Endothelial cell of umbilical vein (primary cell): Measurements from ENCODE around the gene CRACR2A. TPM values are rescaled to one million over a fixed set of nuclear protein-coding genes. Genes with fewer than 3 reads are reported as not detected.

Experiments used
- BruUV-seq: library from RNA; stranded (reverse); fragments of 400-500 nt; replicated peaks from 2 replicates; lab custom pipeline; 2021; lab: Mats Ljungman, UMichigan
- CTCF ChIA-PET: fragments of 300-600, 350-600 bp; sonication (Branson Sonifier 250); formaldehyde crosslinking; loops from one replicate; lab custom pipeline; 2021; ENCODE audit warnings: antibody characterized with exemption, inconsistent platforms; lab: Charles Lee
- POLR2A ChIA-PET: fragments of 300-600, 350-600 bp; sonication (Branson Sonifier 250); formaldehyde crosslinking; loops from one replicate; lab custom pipeline; 2021; ENCODE audit warnings: antibody characterized with exemption, inconsistent platforms; lab: Charles Lee
- DNase-seq: peaks from one replicate; pipeline ENCODE4 v3.0.0-alpha.2; 2011; ENCODE audit warnings: low read depth, low spot score
- FAIRE-seq: peaks from 2 replicates; lab custom pipeline; 2011; peaks lifted over from hg19 to GRCh38; lab: Jason Lieb, UNC
- H2AFZ ChIP-seq: 2 replicates; pipeline ENCODE4 v1.6.0; 2012; ENCODE audit warnings: low read depth, low read length, control low read depth, inconsistent platforms
- H3K27ac ChIP-seq: 2 replicates; pipeline ENCODE4 v1.5.1; 2011; ENCODE audit warnings: low read depth, mild to moderate bottlenecking, control low read depth, low read length, moderate library complexity; ENCODE audit not compliant: insufficient read depth
- H3K27me3 ChIP-seq, 2 experiments: 2 replicates each; pipeline versions ENCODE4 v1.6.0 to v1.6.1; 2011; ENCODE audit warnings: low read length in 2 of 2, mixed read lengths in 1 of 2; ENCODE audit not compliant: control insufficient read depth in 2 of 2, insufficient read depth in 2 of 2
- H3K36me3 ChIP-seq, 2 experiments: 2 replicates in 1 of 2; 3 replicates in 1 of 2; pipeline ENCODE4 v1.5.1; 2011; ENCODE audit warnings: low read length in 2 of 2, mild to moderate bottlenecking in 1 of 2, moderate library complexity in 1 of 2; ENCODE audit not compliant: control insufficient read depth in 2 of 2, insufficient read depth in 2 of 2; ENCODE audit errors: extremely low read depth in 1 of 2
- H3K4me1 ChIP-seq: 3 replicates; pipeline ENCODE4 v1.5.1; 2011; ENCODE audit warnings: mild to moderate bottlenecking, low read length; ENCODE audit not compliant: control insufficient read depth, insufficient read depth; ENCODE audit errors: extremely low read depth
- H3K4me2 ChIP-seq: 2 replicates; pipeline ENCODE4 v1.6.1; 2011; ENCODE audit warnings: low read length, control low read depth, mixed read lengths; ENCODE audit not compliant: insufficient read depth
- H3K4me3 ChIP-seq, 3 experiments: fragments of 200-600 bp in 1 of 3; sonication (generic), shearing (Covaris generic) in 1 of 3; replicated peaks in 1 of 3; 2 replicates each; pipeline ENCODE4 v1.5.1; 2011 to 2016; ENCODE audit warnings: control low read depth in 3 of 3, low read length in 3 of 3, mild to moderate bottlenecking in 2 of 3, inconsistent platforms in 1 of 3, low read depth in 1 of 3, moderate library complexity in 1 of 3; ENCODE audit not compliant: insufficient read depth in 1 of 3
- H3K79me2 ChIP-seq: 2 replicates; pipeline ENCODE4 v1.6.0; 2012; ENCODE audit warnings: low read length, inconsistent platforms; ENCODE audit not compliant: control insufficient read depth, insufficient read depth
- H3K9ac ChIP-seq: replicated peaks from 2 replicates; pipeline ENCODE3; 2011; ENCODE audit warnings: low read length, control low read depth; ENCODE audit not compliant: insufficient read depth; ENCODE audit errors: extremely low read depth
- H3K9me1 ChIP-seq: replicated peaks from 3 replicates; pipeline ENCODE4 v1.6.0; 2011; ENCODE audit warnings: mild to moderate bottlenecking, low read length; ENCODE audit not compliant: control insufficient read depth, insufficient read depth; ENCODE audit errors: extremely low read depth
- H3K9me3 ChIP-seq: replicated peaks from 2 replicates; pipeline ENCODE4 v1.5.1; 2012; ENCODE audit warnings: low read length, inconsistent platforms; ENCODE audit not compliant: control insufficient read depth, insufficient read depth
- H4K20me1 ChIP-seq: replicated peaks from 2 replicates; pipeline ENCODE3; 2011; ENCODE audit warnings: mild to moderate bottlenecking, low read length; ENCODE audit not compliant: control insufficient read depth, insufficient read depth; ENCODE audit errors: extremely low read depth
- EZH2 ChIP-seq: IDR thresholded peaks from 2 replicates; pipeline ENCODE4 v1.6.1; 2012; ENCODE audit warnings: borderline replicate concordance, low read depth, mild to moderate bottlenecking, moderate library complexity, low read length, inconsistent platforms; ENCODE audit not compliant: severe bottlenecking
- FOS ChIP-seq: IDR thresholded peaks from 2 replicates; pipeline ENCODE4 v1.6.1; 2011; ENCODE audit warnings: mild to moderate bottlenecking, low read length, moderate library complexity, borderline replicate concordance; ENCODE audit not compliant: insufficient read depth
- GATA2 ChIP-seq: IDR thresholded peaks from 2 replicates; pipeline ENCODE4 v1.7.0; 2011; ENCODE audit warnings: low read depth, mild to moderate bottlenecking, moderate library complexity, mixed read lengths, low read length; ENCODE audit not compliant: insufficient read length, insufficient read depth
- JUN ChIP-seq: IDR thresholded peaks from 2 replicates; pipeline ENCODE4 v1.6.1; 2011; ENCODE audit warnings: borderline replicate concordance, low read depth; ENCODE audit not compliant: insufficient read length, insufficient read depth
- MYC ChIP-seq: IDR thresholded peaks from one replicate; pipeline ENCODE4 v1.6.1; 2011; ENCODE audit warnings: mild to moderate bottlenecking, low read depth, low read length
- POLR2A ChIP-seq: IDR thresholded peaks from 2 replicates; pipeline ENCODE4 v1.6.1; 2012; ENCODE audit warnings: low read depth, mild to moderate bottlenecking, control low read depth, low read length
- POLR2AphosphoS5 ChIP-seq: IDR thresholded peaks from 2 replicates; pipeline ENCODE4 v1.6.1; 2012; ENCODE audit warnings: low read depth, mild to moderate bottlenecking, control low read depth, low read length, moderate library complexity; ENCODE audit not compliant: insufficient read depth
- dilution Hi-C: fragments of 300-500 bp; cut with MboI; formaldehyde crosslinking; loops from one replicate; pipeline ENCODE4 v1.15.0; 2019; ENCODE audit warnings: low sequenced_read_pairs; ENCODE audit not compliant: extremely low pct_ligation_motif_present
- intact Hi-C: fragments of 100-400 bp; cut with micrococcal nuclease; formaldehyde crosslinking; loops from one replicate; pipeline ENCODE4 v1.10.0; 2022
- polyA plus RNA-seq, 4 experiments: library from polyadenylated mRNA; depleted of rRNA in 3 of 4; stranded (reverse) in 3 of 4; unstranded in 1 of 4; fragments of >200 nt; gene quantifications; 2 replicates each; pipeline versions ENCODE4 v1.2.1 to v1.2.3, GENCODE V29; 2011 to 2012; ENCODE audit warnings: missing spikeins in 1 of 4
- total RNA-seq: library from RNA; stranded (reverse); gene quantifications from 2 replicates; pipeline ENCODE4 v1.2.3, GENCODE V29; 2021
- TF ChIP-seq, protein P1 (sequence below), 2 donors: IDR thresholded peaks; 1 replicate in 1 of 2; 2 replicates in 1 of 2; pipeline ENCODE4 v1.5.1; 2011; ENCODE audit warnings: low read length in 2 of 2, mild to moderate bottlenecking in 2 of 2, moderate library complexity in 2 of 2, control low read depth in 1 of 2, inconsistent platforms in 1 of 2, low read depth in 1 of 2; ENCODE audit not compliant: insufficient read depth in 1 of 2; ENCODE audit errors: extremely low read depth in 1 of 2
- TF ChIP-seq, protein P2 (sequence below): IDR thresholded peaks from 2 replicates; pipeline ENCODE4 v1.6.1; 2011; ENCODE audit not compliant: insufficient read depth, insufficient read length

The CRACR2A gene
- total and polyA plus RNA-seq, 2 donors (not counting 3 experiments of a cell fraction or from before 2014, with no cell fraction given) = 4.4 to 15.9 TPM

DNA sequence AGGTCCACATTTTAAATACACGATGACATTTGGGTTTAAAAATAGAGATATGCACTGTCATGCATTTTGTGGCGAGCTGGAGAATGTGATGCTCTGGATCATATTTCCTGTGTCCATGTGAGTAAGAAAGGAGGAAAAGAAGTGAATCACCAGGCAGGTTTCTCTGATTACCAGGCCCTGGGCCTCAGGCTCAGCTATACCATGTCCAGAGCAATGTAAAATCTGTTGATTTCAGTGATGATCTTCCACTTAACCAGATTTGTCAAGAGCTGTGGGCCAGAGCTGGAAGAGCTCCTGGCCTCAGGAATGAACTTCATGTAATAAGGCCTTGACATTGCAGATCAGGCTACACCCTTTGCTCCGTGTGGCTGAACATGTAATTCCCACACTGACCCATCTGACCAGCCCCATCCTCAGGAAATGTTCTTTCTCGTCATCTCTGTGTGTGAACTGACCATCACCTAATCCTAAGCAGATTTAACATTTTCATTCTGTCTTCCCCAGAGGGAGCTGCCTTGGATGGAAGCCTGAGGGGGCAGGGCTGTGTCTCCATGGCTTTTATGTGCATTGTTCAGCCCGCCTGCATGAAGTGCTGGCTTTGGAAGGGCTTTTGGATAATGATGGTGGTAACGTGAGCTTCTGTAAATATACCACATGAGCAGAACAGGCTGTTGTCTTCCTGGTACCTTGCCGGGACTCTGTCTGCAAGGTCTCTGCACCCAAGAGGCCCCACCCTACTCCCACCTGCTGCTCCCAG is 54.5 kb downstream of the CRACR2A start:
- TF ChIP-seq EZH2 (no peak), POLR2AphosphoS5 (peak; percentile 19), POLR2A (no peak), JUN (peak; percentile 55), GATA2 (peak; percentile 8), FOS (peak; percentile 90), MYC (no peak)
- TF ChIP-seq, protein P1, sequence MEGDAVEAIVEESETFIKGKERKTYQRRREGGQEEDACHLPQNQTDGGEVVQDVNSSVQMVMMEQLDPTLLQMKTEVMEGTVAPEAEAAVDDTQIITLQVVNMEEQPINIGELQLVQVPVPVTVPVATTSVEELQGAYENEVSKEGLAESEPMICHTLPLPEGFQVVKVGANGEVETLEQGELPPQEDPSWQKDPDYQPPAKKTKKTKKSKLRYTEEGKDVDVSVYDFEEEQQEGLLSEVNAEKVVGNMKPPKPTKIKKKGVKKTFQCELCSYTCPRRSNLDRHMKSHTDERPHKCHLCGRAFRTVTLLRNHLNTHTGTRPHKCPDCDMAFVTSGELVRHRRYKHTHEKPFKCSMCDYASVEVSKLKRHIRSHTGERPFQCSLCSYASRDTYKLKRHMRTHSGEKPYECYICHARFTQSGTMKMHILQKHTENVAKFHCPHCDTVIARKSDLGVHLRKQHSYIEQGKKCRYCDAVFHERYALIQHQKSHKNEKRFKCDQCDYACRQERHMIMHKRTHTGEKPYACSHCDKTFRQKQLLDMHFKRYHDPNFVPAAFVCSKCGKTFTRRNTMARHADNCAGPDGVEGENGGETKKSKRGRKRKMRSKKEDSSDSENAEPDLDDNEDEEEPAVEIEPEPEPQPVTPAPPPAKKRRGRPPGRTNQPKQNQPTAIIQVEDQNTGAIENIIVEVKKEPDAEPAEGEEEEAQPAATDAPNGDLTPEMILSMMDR (IDR thresholded peaks at IDR 0.05; ENCODE audit: extremely low read depth in 1 of 2, insufficient read depth in 1 of 2, low read depth in 1 of 2, low read length in 2 of 2) = no peak
- TF ChIP-seq, protein P2, sequence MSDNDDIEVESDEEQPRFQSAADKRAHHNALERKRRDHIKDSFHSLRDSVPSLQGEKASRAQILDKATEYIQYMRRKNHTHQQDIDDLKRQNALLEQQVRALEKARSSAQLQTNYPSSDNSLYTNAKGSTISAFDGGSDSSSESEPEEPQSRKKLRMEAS = no peak
- Histone ChIP-seq H3K27me3 (no peaks in the 10 kb centered on the region), H3K9me3 (no peaks in the 10 kb centered on the region), H3K36me3 (no peaks in the 10 kb centered on the region), H3K79me2 (no peaks in the 10 kb centered on the region), H3K9me1 (no peaks in the 10 kb centered on the region), H3K4me2 (peak overlapping the region; percentile 45), H2AFZ (peak overlapping the region; percentile 39), H3K4me3 (no peak overlapping the region), H3K9ac (peak overlapping the region; percentile 64), H4K20me1 (no peaks in the 10 kb centered on the region), H3K4me1 (peaks cover 18% of the 10 kb centered on the region), H3K27ac (peak overlapping the region; percentile 92)
- ChIA-PET POLR2A (no interaction called here), CTCF (interaction anchor here (0.7 to 2.0 kb wide), 7 partner anchors 9 to 398 kb away, joined by 3 to 9 read pairs (median 5); partner anchors contain the start of gene CRACR2A)
- dilution Hi-C loops = no loop called here
- intact Hi-C loops = loop anchor here (2.0 kb wide), 1 partner anchor 54 kb away; the partner anchor contains the start of gene CRACR2A
- TSS peak; percentile 79 for BruUV-seq
- DNase-seq = peak; percentile 68
- peak; percentile 92 for FAIRE-seq
